ENCODE measurements around the gene AGBL3. TPM values are rescaled to one million over a fixed set of nuclear protein-coding genes. Genes with fewer than 3 reads are reported as not detected.
A peak's percentile ranks its signal among the peaks of the same experiment; 100 is the strongest.

Gene AGBL3
- total RNA-seq (ENCODE audit: low replicate concordance), result 0.58 and 2.1 TPM in 2 replicates

DNA sequence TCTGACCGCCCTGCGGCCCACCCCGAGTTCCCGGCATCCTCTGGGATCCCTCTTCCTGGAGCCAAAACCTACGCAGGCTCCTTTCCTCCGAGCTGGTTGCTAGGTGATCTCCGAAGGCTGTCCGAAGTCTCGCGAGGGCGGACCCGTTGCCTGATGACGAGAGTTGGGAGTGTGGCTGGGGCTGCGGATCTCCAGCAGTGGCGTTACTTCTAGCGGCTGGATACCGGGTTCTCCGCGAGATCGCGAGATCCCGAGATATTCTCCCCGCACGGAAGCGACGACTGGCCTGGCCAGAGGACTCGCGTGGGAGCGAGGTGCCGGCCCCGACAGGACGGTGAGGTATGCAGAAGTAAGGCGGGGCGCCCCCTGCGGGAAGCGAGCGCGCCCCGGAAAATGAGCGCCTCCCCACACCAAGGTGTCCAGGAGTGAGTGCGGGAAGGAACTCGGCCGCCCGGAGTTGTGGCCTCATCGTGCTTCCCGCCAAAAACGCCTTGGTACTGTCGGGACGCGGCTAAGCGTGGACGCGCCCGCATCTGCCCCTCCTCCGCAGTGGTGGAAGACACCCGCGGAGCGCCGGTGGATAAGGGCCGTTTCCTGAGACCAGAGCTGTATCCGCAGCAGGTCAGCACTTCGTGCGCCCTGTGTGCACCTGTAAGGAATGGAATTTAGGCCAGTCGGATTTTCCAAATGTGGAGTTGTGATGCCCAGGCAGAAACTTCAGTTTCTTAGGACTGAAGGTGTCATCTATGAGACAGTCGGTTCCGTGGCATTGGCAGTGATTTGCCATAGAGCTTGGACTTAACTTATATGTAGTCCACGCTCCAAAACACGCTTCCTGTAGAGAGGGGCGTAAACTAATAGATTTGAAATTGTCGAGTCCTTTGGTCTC, at the start of gene AGBL3:
Gene AGBL3 (plus strand): TSS at position 146 of the 889 bp plus-strand sequence. CDS start 1,426 bp downstream, outside the sequence.
- peak; percentile 61 for TF ChIP-seq CTCF (IDR thresholded peaks at IDR 0.05)
- no peak for TF ChIP-seq EZH2 (IDR thresholded peaks at IDR 0.05)
- H3K9me3 ChIP-seq (ENCODE audit: low read depth), result no peaks in the 10 kb centered on the region
- Mint-ChIP-seq H3K27me3 (ENCODE audit: insufficient read depth, low read depth) (peaks cover 2% of the 10 kb centered on the region), H3K4me1 (peaks cover 15% of the 10 kb centered on the region), H3K4me3 (peak within 1 kb of the TSS; percentile 96), H3K36me3 (peaks cover 10% of the 10 kb centered on the region), H3K9me3 (no peaks in the 10 kb centered on the region), H3K27ac (peak within 1 kb of the TSS; percentile 98)
- H2AFZ ChIP-seq (replicated peaks), result peak within 1 kb of the TSS; percentile 63
- H3K4me2 ChIP-seq, result peak within 1 kb of the TSS; percentile 95
- peaks cover 31% of the 10 kb centered on the region for H3K79me2 ChIP-seq (ENCODE audit: low read depth)
- H3K27ac ChIP-seq, result peak within 1 kb of the TSS; percentile 15
- no peaks in the 10 kb centered on the region for H3K27me3 ChIP-seq
- H3K36me3 ChIP-seq, result no peaks in the 10 kb centered on the region
- H3K9ac ChIP-seq, result peak within 1 kb of the TSS; percentile 15
- no peaks in the 10 kb centered on the region for H3F3A ChIP-seq (ENCODE audit: low read depth)
- H3K4me1 ChIP-seq, result peaks cover 14% of the 10 kb centered on the region
- peak; percentile 96 for DNase-seq (ENCODE audit: low spot score)
- H3K4me3 ChIP-seq, result peak within 1 kb of the TSS; percentile 74
- H4K20me1 ChIP-seq (ENCODE audit: low read depth), result no peaks in the 10 kb centered on the region

- Mint-ChIP-seq H3K9me3 (no peaks in the 10 kb centered on the region), H3K36me3 (peaks cover 23% of the 10 kb centered on the region), H3K4me3 (no peak overlapping the region), H3K4me1 (peaks cover 22% of the 10 kb centered on the region), H3K27ac (no peak overlapping the region), H3K27me3 (ENCODE audit: insufficient read depth, low read depth) (peaks cover 2% of the 10 kb centered on the region)
- TF ChIP-seq EZH2phosphoT487 (IDR thresholded peaks at IDR 0.05), result no peak
- TF ChIP-seq CTCF (IDR thresholded peaks at IDR 0.05), result no peak
- TF ChIP-seq EZH2 (IDR thresholded peaks at IDR 0.05), result no peak
- Histone ChIP-seq H3K4me3 (no peak overlapping the region), H3K27me3 (no peaks in the 10 kb centered on the region), H4K20me1 (ENCODE audit: low read depth) (no peaks in the 10 kb centered on the region), H3K27ac (no peak overlapping the region), H3K9me3 (ENCODE audit: low read depth) (no peaks in the 10 kb centered on the region), H3K79me2 (ENCODE audit: low read depth) (no peaks in the 10 kb centered on the region), H3K36me3 (no peaks in the 10 kb centered on the region), H3K4me1 (peaks cover 17% of the 10 kb centered on the region), H3F3A (ENCODE audit: low read depth) (no peaks in the 10 kb centered on the region), H3K4me2 (peak overlapping the region; percentile 49), H2AFZ (replicated peaks) (no peak overlapping the region), H3K9ac (no peak overlapping the region)
- DNase-seq (ENCODE audit: low spot score), result peak; percentile 74
Measured at GRCh38 chr7:134936893-134937510, 49.3 kb upstream of the AGBL3 start.

DNA sequence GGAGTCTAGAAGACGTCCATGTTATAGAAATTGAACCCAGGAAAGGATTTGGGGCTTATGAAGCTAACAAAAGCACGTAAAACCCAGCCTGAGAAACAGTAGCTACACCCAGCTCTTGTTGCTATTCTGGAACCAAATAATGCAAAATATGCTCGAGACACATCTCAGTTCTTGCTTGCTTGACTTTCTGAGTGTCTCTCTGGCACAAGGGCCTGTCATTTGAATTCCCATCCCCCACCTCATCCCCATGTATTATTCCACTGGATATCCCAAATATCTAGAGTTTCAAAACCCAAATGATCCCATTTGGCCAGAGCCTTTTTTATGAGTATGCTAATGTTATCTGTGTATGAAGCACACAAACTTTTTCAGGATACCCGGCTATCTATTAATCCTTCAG, 48.2 kb upstream of the AGBL3 start:
- no peak overlapping the region for H3K4me3 ChIP-seq
- no peak overlapping the region for H3K9ac ChIP-seq
- H3K4me1 Mint-ChIP-seq, result peaks cover 22% of the 10 kb centered on the region
- peaks cover 17% of the 10 kb centered on the region for H3K36me3 Mint-ChIP-seq
- no peak for DNase-seq (ENCODE audit: low spot score)
- H3K36me3 ChIP-seq, result no peaks in the 10 kb centered on the region
- H2AFZ ChIP-seq (replicated peaks), result no peak overlapping the region
- H3K79me2 ChIP-seq (ENCODE audit: low read depth), result no peaks in the 10 kb centered on the region
- peaks cover 17% of the 10 kb centered on the region for H3K4me1 ChIP-seq
- H3F3A ChIP-seq (ENCODE audit: low read depth), result no peaks in the 10 kb centered on the region
- no peaks in the 10 kb centered on the region for H3K9me3 ChIP-seq (ENCODE audit: low read depth)
- H3K27me3 ChIP-seq, result no peaks in the 10 kb centered on the region
- no peak overlapping the region for H3K4me3 Mint-ChIP-seq
- H3K9me3 Mint-ChIP-seq, result no peaks in the 10 kb centered on the region
- H3K4me2 ChIP-seq, result no peak overlapping the region
- no peak overlapping the region for H3K27ac ChIP-seq
- no peaks in the 10 kb centered on the region for H4K20me1 ChIP-seq (ENCODE audit: low read depth)
- TF ChIP-seq CTCF (IDR thresholded peaks at IDR 0.05) (no peak), EZH2 (IDR thresholded peaks at IDR 0.05) (no peak), EZH2phosphoT487 (IDR thresholded peaks at IDR 0.05) (no peak)
- H3K27ac Mint-ChIP-seq, result no peak overlapping the region
- peaks cover 2% of the 10 kb centered on the region for H3K27me3 Mint-ChIP-seq (ENCODE audit: insufficient read depth, low read depth)
